Neural progenitor cell (in vitro differentiated cells): Measurements from ENCODE around the gene SUSD2. TPM values are rescaled to one million over a fixed set of nuclear protein-coding genes. Genes with fewer than 3 reads are reported as not detected.

Experiments
- DNase-seq: peaks from one replicate; pipeline ENCODE4 v3.0.0-alpha.2; 2016; ENCODE audit warnings: low spot score
- H2AFZ ChIP-seq: fragments of 200-600 bp; sonication (generic); replicated peaks from 2 replicates; pipeline ENCODE4 v1.6.1; 2016; ENCODE audit warnings: antibody characterized with exemption
- H3F3A ChIP-seq: fragments of 200-600 bp; sonication (generic); 2 replicates; pipeline ENCODE4 v1.6.1; 2016; ENCODE audit warnings: antibody characterized with exemption, low read depth
- H3K27ac ChIP-seq: fragments of 200-600 bp; sonication (generic); 2 replicates; pipeline ENCODE4 v1.5.1; 2016; ENCODE audit warnings: mild to moderate bottlenecking
- H3K27me3 ChIP-seq: fragments of 200-600 bp; sonication (generic); 2 replicates; pipeline ENCODE4 v1.6.1; 2016; ENCODE audit warnings: mild to moderate bottlenecking, moderate library complexity
- H3K36me3 ChIP-seq: fragments of 200-600 bp; sonication (generic); 2 replicates; pipeline ENCODE4 v1.5.1; 2016
- H3K4me1 ChIP-seq: fragments of 200-600 bp; sonication (generic); 2 replicates; pipeline ENCODE4 v1.6.1; 2016; ENCODE audit warnings: mixed run types
- H3K4me2 ChIP-seq: fragments of 200-600 bp; sonication (generic); 2 replicates; pipeline ENCODE4 v1.6.1; 2016
- H3K4me3 ChIP-seq: fragments of 200-600 bp; sonication (generic); 2 replicates; pipeline ENCODE4 v1.5.1; 2016
- H3K79me2 ChIP-seq: fragments of 200-600 bp; sonication (generic); 2 replicates; pipeline ENCODE4 v1.6.1; 2016; ENCODE audit warnings: low read depth
- H3K9ac ChIP-seq: fragments of 200-600 bp; sonication (generic); 2 replicates; pipeline ENCODE4 v1.6.1; 2016
- H3K9me3 ChIP-seq: fragments of 200-600 bp; sonication (generic); 2 replicates; pipeline ENCODE4 v1.5.1; 2016; ENCODE audit warnings: low read depth
- H4K20me1 ChIP-seq: fragments of 200-600 bp; sonication (generic); 2 replicates; pipeline ENCODE4 v1.6.1; 2016; ENCODE audit warnings: low read depth
- H3K27ac Mint-ChIP-seq: 3 replicates; pipeline ENCODE4 v1.8.0; 2021; ENCODE audit warnings: mixed read lengths
- H3K27me3 Mint-ChIP-seq: 2 replicates; pipeline ENCODE4 v1.8.0; 2022; ENCODE audit warnings: low read depth, mild to moderate bottlenecking, inconsistent platforms, moderate library complexity, mixed read lengths; ENCODE audit not compliant: insufficient read depth
- H3K36me3 Mint-ChIP-seq: 3 replicates; pipeline ENCODE4 v1.8.0; 2021; ENCODE audit warnings: mixed read lengths
- H3K4me1 Mint-ChIP-seq: 3 replicates; pipeline ENCODE4 v1.8.0; 2021; ENCODE audit warnings: mixed read lengths
- H3K4me3 Mint-ChIP-seq: 3 replicates; pipeline ENCODE4 v1.8.0; 2021; ENCODE audit warnings: mild to moderate bottlenecking, moderate library complexity, mixed read lengths
- H3K9me3 Mint-ChIP-seq: 3 replicates; pipeline ENCODE4 v1.8.0; 2020; ENCODE audit warnings: mixed read lengths
- CTCF ChIP-seq: fragments of 200-600 bp; sonication (generic); IDR thresholded peaks from 2 replicates; pipeline ENCODE4 v1.5.1; 2017; ENCODE audit warnings: antibody characterized with exemption, mild to moderate bottlenecking
- EZH2 ChIP-seq: fragments of 200-600 bp; sonication (generic); IDR thresholded peaks from 2 replicates; pipeline ENCODE4 v1.6.1; 2017; ENCODE audit warnings: antibody characterized with exemption, mild to moderate bottlenecking, moderate library complexity
- EZH2phosphoT487 ChIP-seq: fragments of 200-600 bp; sonication (generic); IDR thresholded peaks from 2 replicates; pipeline ENCODE4 v1.6.1; 2017; ENCODE audit warnings: antibody characterized with exemption
- total RNA-seq: library from RNA; depleted of rRNA; stranded (reverse); fragments of >200 nt; gene quantifications from 2 replicates; pipeline ENCODE4 v1.2.3, GENCODE V29; 2015; ENCODE audit warnings: low replicate concordance

Gene SUSD2
- total RNA-seq, 1 donor from 2014 or later: 0.02 TPM

- Mint-ChIP-seq H3K27ac (no peak overlapping the region), H3K27me3 (no peaks in the 10 kb centered on the region), H3K4me3 (no peak overlapping the region), H3K9me3 (no peaks in the 10 kb centered on the region), H3K4me1 (peaks cover 2% of the 10 kb centered on the region), H3K36me3 (no peaks in the 10 kb centered on the region)
- TF ChIP-seq EZH2phosphoT487 (no peak), CTCF (no peak), EZH2 (no peak)
- H3K4me2 ChIP-seq: no peak overlapping the region
- no peak for DNase-seq
- H3K27me3 ChIP-seq: no peaks in the 10 kb centered on the region
- no peaks in the 10 kb centered on the region for H4K20me1 ChIP-seq
- no peaks in the 10 kb centered on the region for H3K36me3 ChIP-seq
- peaks cover 6% of the 10 kb centered on the region for H3K4me1 ChIP-seq
- no peaks in the 10 kb centered on the region for H3K9me3 ChIP-seq
- H3K4me3 ChIP-seq: no peak overlapping the region
- no peak overlapping the region for H2AFZ ChIP-seq
- no peak overlapping the region for H3K27ac ChIP-seq
- H3K9ac ChIP-seq: no peak overlapping the region
- no peaks in the 10 kb centered on the region for H3K79me2 ChIP-seq
- H3F3A ChIP-seq: no peaks in the 10 kb centered on the region
Observed at GRCh38 chr22:24232725-24233124, 51.4 kb downstream of the SUSD2 start.

- Histone ChIP-seq H3K4me1 (peaks cover 6% of the 10 kb centered on the region), H3K4me2 (no peak overlapping the region), H3K27me3 (no peaks in the 10 kb centered on the region), H3K27ac (no peak overlapping the region), H3K36me3 (no peaks in the 10 kb centered on the region), H2AFZ (no peak overlapping the region), H3F3A (no peaks in the 10 kb centered on the region), H3K9ac (no peak overlapping the region), H4K20me1 (no peaks in the 10 kb centered on the region), H3K79me2 (no peaks in the 10 kb centered on the region), H3K9me3 (no peaks in the 10 kb centered on the region), H3K4me3 (no peak overlapping the region)
- Mint-ChIP-seq H3K4me1 (peaks cover 2% of the 10 kb centered on the region), H3K27me3 (no peaks in the 10 kb centered on the region), H3K9me3 (no peaks in the 10 kb centered on the region), H3K27ac (no peak overlapping the region), H3K36me3 (no peaks in the 10 kb centered on the region), H3K4me3 (no peak overlapping the region)
- DNase-seq: no peak
- no peak for TF ChIP-seq CTCF
- TF ChIP-seq EZH2: no peak
- no peak for TF ChIP-seq EZH2phosphoT487
Observed at GRCh38 chr22:24233235-24233634, 51.9 kb downstream of the SUSD2 start.

GRCh38 chr22:24233816-24234215, 52.5 kb downstream of the SUSD2 start:
- H3F3A ChIP-seq: no peaks in the 10 kb centered on the region
- no peak overlapping the region for H3K27ac ChIP-seq
- no peak overlapping the region for H3K9ac ChIP-seq
- Mint-ChIP-seq H3K27ac (no peak overlapping the region), H3K4me1 (peaks cover 2% of the 10 kb centered on the region), H3K27me3 (no peaks in the 10 kb centered on the region), H3K4me3 (no peak overlapping the region), H3K36me3 (no peaks in the 10 kb centered on the region), H3K9me3 (no peaks in the 10 kb centered on the region)
- no peaks in the 10 kb centered on the region for H3K36me3 ChIP-seq
- H3K9me3 ChIP-seq: no peaks in the 10 kb centered on the region
- H3K4me2 ChIP-seq: no peak overlapping the region
- no peaks in the 10 kb centered on the region for H4K20me1 ChIP-seq
- no peaks in the 10 kb centered on the region for H3K79me2 ChIP-seq
- H2AFZ ChIP-seq: no peak overlapping the region
- no peaks in the 10 kb centered on the region for H3K27me3 ChIP-seq
- TF ChIP-seq CTCF: no peak
- TF ChIP-seq EZH2: no peak
- TF ChIP-seq EZH2phosphoT487: no peak
- H3K4me3 ChIP-seq: no peak overlapping the region
- H3K4me1 ChIP-seq: peaks cover 6% of the 10 kb centered on the region
- no peak for DNase-seq

GRCh38 chr22:24235315-24235714, 54.0 kb downstream of the SUSD2 start:
- Mint-ChIP-seq H3K4me3 (peak overlapping the region; percentile 52), H3K9me3 (no peaks in the 10 kb centered on the region), H3K4me1 (peaks cover 2% of the 10 kb centered on the region), H3K27ac (no peak overlapping the region), H3K27me3 (no peaks in the 10 kb centered on the region), H3K36me3 (no peaks in the 10 kb centered on the region)
- no peaks in the 10 kb centered on the region for H3K27me3 ChIP-seq
- no peaks in the 10 kb centered on the region for H3K9me3 ChIP-seq
- TF ChIP-seq EZH2phosphoT487: no peak
- TF ChIP-seq EZH2: no peak
- TF ChIP-seq CTCF: no peak
- H3K9ac ChIP-seq: no peak overlapping the region
- no peak overlapping the region for H3K4me3 ChIP-seq
- H3K79me2 ChIP-seq: no peaks in the 10 kb centered on the region
- no peaks in the 10 kb centered on the region for H3F3A ChIP-seq
- H3K4me2 ChIP-seq: no peak overlapping the region
- H3K4me1 ChIP-seq: peaks cover 6% of the 10 kb centered on the region
- no peak overlapping the region for H3K27ac ChIP-seq
- no peak for DNase-seq
- H4K20me1 ChIP-seq: no peaks in the 10 kb centered on the region
- no peak overlapping the region for H2AFZ ChIP-seq
- H3K36me3 ChIP-seq: no peaks in the 10 kb centered on the region
